ENCODE measurements around the gene KTI12.
"Not testable (repeated sequence)": the region's sequence is repeated elsewhere in the genome, so short reads cannot be mapped to it uniquely, and the experiment has no call there.

KTI12 gene

DNA sequence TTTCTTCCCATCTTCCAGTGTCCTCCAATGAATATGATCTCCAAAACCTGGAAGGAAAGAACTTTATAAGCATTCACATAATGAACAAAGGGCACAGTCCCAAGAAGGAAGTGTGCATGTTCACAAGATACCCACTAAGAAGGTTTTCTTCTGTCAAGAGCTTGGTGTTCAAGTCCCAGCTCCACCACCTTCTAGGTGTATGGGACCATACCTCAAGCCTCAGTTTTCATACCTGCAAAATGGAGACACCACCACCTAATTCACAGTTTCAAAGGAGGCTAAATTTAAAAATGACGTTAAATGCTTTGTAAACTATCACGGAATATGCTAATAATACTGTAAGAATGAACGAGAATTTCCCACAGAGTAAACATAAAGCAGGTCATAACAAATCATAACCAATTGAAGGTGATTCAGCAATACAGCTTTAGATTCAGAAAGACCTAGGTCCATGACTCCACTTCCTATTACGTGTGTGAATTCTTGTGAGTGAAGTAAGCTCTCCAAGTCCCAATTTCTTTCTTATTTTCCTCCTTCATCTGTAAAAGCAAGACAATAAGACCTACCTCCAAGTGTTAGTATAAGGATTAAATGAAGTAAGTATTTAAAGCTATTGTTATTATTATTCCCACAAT is 8.1 kb upstream of the KTI12 start:
- no peak for DNase-seq (ENCODE audit: low spot score)

- no peak for DNase-seq (ENCODE audit: low spot score)
These were observed 4.3 kb upstream of the KTI12 start for GRCh38 chr1:52037909-52038308.

- no peak for DNase-seq (ENCODE audit: low spot score)
These were observed 3.8 kb upstream of the KTI12 start for GRCh38 chr1:52037402-52037814.

DNA sequence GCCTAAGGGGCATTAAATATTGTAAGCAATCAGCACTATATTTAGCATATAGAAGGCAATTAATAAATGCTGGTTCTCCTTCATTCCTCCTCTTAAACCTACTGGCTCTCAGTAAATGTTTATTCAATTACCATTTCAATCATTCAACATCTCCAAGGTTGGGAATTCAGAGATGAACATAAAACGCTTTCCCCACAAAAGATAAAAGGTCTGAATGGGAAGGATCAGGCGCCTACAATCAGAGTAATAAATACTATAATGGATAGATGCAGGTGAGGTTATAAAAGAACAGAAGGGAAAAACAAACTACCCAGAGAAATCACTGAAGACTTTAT is 407 bp upstream of the KTI12 start:
- DNase-seq (ENCODE audit: low spot score), result no peak

- no peak for DNase-seq (ENCODE audit: low spot score)
These were observed 852 bp downstream of the KTI12 start for GRCh38 chr1:52032785-52033131.

- DNase-seq (ENCODE audit: low spot score), result no peak
These were observed 1.4 kb downstream of the KTI12 start for GRCh38 chr1:52032124-52032784.

DNA sequence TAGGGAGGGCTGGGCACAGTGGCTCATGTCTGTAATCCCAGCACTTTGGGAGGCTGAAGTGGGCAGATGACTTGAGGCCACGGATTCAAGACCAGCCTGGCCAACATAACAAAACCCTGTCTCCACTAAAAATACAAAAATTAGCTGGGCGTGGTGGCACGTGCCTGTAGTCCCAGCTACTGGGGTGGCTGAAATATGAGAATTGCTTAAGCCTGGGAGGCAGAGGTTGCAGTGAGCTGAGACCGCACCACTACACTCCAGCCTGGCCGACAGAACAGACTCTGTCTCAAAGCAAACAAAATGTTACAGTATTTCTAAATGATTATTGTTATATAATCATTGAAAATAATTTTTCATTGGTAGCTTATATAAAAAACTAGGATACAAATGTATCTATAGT is 4.8 kb downstream of the KTI12 start:
- DNase-seq (ENCODE audit: low spot score), result not testable (repeated sequence)

DNA sequence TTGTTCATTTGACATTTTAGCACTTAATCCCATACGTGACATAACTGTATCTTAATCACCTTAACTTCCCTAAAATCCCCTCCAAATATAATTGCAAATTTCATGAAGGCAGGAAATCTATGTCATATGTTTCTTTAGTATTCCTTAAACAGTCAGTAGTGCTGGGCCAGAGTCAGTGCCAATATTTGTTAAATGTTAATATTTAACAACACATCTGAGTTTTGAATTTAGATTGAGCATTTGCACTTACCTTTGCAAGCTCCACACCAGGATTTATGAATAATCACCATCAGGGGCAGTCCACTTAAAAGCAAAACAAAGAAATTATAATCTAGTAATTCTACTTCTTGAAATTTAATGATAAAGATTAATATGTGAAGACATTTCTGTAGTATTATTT is 5.3 kb downstream of the KTI12 start:
- DNase-seq (ENCODE audit: low spot score), result no peak

DNA sequence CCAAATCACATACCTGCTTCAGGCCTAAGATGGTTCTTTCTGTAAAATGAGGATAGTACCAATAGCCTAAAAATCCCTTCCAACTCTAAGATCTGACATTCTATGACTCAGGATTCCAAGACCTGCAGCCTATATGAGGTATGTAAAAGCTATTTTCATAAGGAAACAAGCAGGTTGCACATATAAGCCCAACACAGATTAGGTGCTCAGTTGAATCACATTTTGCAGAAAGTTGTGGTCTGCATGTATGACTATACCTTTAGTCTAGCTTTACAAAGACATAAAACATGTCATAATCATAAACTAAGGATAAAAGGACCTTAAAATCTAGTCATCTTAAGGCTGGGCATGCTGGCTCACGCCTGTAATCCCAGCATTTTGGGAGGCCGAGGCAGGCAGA is 7.3 kb downstream of the KTI12 start:
- DNase-seq (ENCODE audit: low spot score), result no peak

GRCh38 chr1:52022133-52022532 is 11.5 kb downstream of the KTI12 start:
- DNase-seq (ENCODE audit: low spot score), result no peak

GRCh38 chr1:52008071-52008809 is 25.4 kb downstream of the KTI12 start:
- no peak for DNase-seq (ENCODE audit: low spot score)

- DNase-seq (ENCODE audit: low spot score), result no peak
These were observed 26.2 kb downstream of the KTI12 start for GRCh38 chr1:52007215-52008002.

DNA sequence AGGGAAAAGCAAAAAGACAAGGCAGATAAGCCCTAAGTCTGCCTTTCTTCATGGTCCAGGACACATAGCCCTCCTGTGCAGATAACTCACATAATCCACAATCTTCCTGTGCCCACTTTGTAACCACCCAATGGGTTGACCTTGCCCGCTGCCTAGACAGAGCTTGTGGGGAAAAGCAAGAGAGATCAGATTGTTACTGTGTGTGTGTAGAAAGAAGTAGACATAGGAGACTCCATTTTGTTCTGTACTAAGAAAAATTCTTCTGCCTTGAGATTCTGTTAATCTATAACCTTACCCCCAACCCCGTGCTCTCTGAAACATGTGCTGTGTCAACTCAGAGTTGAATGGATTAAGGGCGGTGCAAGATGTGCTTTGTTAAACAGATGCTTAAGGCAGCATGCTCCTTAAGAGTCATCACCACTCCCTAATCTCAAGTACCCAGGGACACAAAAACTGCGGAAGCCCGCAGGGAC is 27.5 kb downstream of the KTI12 start:
- DNase-seq (ENCODE audit: low spot score), result not testable (repeated sequence)

- DNase-seq (ENCODE audit: low spot score), result not testable (repeated sequence)
These were observed 28.1 kb downstream of the KTI12 start for GRCh38 chr1:52005548-52005947.

GRCh38 chr1:52003877-52004276 is 29.7 kb downstream of the KTI12 start:
- no peak for DNase-seq (ENCODE audit: low spot score)

- DNase-seq (ENCODE audit: low spot score), result peak; percentile 80
These were observed 31.3 kb downstream of the KTI12 start for GRCh38 chr1:52002038-52002917.

DNA sequence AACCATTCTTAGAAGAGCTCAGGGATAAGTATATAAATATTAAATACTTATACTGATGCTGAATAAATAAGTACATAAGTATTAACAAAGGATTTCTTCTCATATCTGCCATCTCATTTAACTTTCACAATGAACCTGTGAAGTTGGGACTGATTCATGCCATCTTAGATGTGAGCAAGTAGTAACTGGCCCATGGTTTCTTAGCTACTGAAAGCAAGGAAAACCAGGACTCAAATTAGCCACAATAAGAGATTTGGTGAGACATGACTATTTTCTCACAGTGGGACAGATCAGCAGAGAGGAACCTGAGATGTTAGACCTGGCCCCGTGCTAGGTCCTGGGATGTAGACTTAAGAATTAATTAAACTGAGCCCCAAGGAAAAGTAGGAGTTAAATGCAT is 34.9 kb downstream of the KTI12 start:
- DNase-seq (ENCODE audit: low spot score), result no peak

- DNase-seq (ENCODE audit: low spot score), result no peak
These were observed 35.6 kb downstream of the KTI12 start for GRCh38 chr1:51997974-51998382.

DNA sequence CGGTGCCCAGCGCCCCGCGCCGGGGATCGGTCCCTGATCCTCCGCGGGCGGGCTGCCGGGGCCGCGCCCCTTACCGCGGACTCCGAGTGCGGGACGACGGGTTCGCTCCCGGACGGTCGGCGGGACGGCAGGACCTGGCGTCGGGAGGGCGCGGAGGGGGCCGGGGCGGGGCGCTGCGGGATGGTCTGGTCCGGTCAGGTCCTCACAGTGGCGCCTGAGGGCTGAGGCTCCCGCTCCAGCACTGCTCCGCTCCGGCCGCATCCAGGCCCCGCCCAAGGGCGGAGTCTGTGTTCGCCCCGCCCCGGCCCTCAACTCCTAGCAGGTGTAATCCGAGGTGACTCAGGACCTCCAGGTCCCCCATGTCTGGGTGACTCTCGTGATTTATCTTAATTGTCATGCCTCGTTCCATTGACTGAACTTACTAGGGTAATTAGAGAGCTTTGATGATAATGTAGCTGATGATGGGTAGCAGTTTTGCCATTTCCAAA is 43.1 kb downstream of the KTI12 start, which contains the start of gene RAB3B:
RAB3B (minus strand) TSS at position 223 of the 488 bp plus-strand sequence. CDS start 13,583 bp downstream, outside the sequence.
- peak; percentile 82 for DNase-seq (ENCODE audit: low spot score)

DNA sequence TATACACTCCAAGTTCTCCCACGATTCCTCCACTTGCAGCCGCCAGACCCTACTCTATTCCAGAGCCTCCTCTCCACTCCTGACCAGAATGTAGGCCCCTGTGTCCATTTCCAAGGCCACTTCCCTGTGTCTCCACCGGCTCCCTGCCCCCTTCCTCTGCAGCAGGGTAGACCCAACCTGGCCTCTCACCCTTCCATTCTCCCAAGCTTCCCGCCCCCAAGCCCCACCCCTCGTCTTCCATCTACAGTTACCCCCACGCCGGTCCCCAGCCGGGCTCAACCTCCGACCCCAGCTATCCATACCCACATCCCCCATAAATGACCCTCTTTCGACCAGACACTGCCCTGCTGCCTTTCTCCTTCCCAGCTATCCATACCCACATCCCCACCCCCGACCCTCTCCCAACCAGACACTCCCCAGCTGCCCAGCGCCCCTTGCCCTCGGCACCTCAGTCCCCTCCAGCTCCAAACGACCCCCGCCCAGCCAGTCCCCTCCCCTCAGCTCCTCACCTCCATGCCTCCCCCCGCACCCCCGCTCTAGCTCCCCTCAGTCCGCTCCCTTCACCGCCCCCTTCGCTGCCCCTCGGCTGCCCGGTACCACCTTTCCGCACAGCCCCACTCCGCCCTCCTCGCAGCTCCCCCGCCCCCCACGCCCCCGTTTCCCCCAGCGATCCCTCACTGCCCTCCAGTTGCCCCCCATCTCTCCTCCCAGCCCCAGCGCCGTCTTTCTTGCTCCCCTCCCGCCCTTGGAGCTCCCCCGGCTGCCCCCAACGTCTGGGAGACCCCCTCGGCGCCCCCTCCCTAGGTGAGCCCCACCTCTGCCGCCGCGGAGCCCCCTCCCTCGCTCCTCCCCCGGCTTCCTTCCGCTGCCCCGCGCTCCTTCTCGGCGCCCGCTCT is 43.8 kb downstream of the KTI12 start:
- DNase-seq (ENCODE audit: low spot score), result no peak
